HCT116 (cell line): Measurements from ENCODE around the gene ZDHHC9. TPM values are rescaled to one million over a fixed set of nuclear protein-coding genes. Genes with fewer than 3 reads are reported as not detected.

Experiments
- ATAC-seq: fragments of 200-7000 bp; cut with Tn5 transposase; 2 replicates; pipeline ENCODE4 v1.9.1; 2020; ENCODE audit warnings: mild to moderate bottlenecking, moderate library complexity
- BruUV-seq: library from RNA; stranded (reverse); fragments of 400-500 nt; replicated peaks from 2 replicates; lab custom pipeline; 2021; lab: Mats Ljungman, UMichigan
- CTCF ChIA-PET: fragments of 300-600 bp; sonication (Branson Sonifier 250); formaldehyde crosslinking; loops from one replicate; lab custom pipeline; 2021; ENCODE audit warnings: antibody characterized with exemption; lab: Charles Lee
- POLR2A ChIA-PET: fragments of 300-600, 350-600 bp; sonication (Branson Sonifier 250); formaldehyde crosslinking; loops from one replicate; lab custom pipeline; 2021; ENCODE audit warnings: antibody characterized with exemption; lab: Charles Lee
- RAD21 ChIA-PET, 2 experiments: fragments of 300-600 bp; sonication (Branson Sonifier 250); formaldehyde crosslinking; loops; one replicate each; lab custom pipeline; 2023; ENCODE audit warnings: low total read pairs in 2 of 2; ENCODE audit not compliant: uncharacterized antibody in 2 of 2, unreplicated experiment in 2 of 2, low non-redundant PET in 1 of 2; lab: Charles Lee
- DNase-seq: peaks from one replicate; pipeline ENCODE4 v3.0.0-alpha.2; 2010; ENCODE audit warnings: low read depth, low spot score
- H2AFZ ChIP-seq: fragments of 200-600 bp; shearing (Covaris generic), sonication (generic); 2 replicates; pipeline ENCODE4 v1.6.1; 2017; ENCODE audit warnings: low read depth, mixed run types, mixed read lengths, antibody characterized with exemption, low read length; ENCODE audit not compliant: poor library complexity, severe bottlenecking
- H3K27ac ChIP-seq: 2 replicates; pipeline ENCODE4 v1.5.1; 2012; ENCODE audit warnings: low read depth, low read length
- H3K27me3 ChIP-seq: fragments of 200-600 bp; sonication (generic); 2 replicates; pipeline ENCODE4 v1.6.1; 2016; ENCODE audit warnings: mixed run types, low read length, mixed read lengths; ENCODE audit not compliant: insufficient read depth
- H3K36me3 ChIP-seq, 2 experiments: fragments of 200-500 bp in 1 of 2; fragments of 200-600 bp in 1 of 2; sonication (Bioruptor generic) in 1 of 2; sonication (generic) in 1 of 2; 2 replicates each; pipeline versions ENCODE4 v1.5.1 to v1.6.1; 2014 to 2016; ENCODE audit warnings: low read length in 2 of 2, inconsistent platforms in 1 of 2, mixed read lengths in 1 of 2, mixed run types in 1 of 2; ENCODE audit not compliant: insufficient read depth in 2 of 2, control insufficient read depth in 1 of 2
- H3K4me1 ChIP-seq, 2 experiments: fragments of 200-600 bp in 1 of 2; sonication (generic) in 1 of 2; 2 replicates each; pipeline versions ENCODE4 v1.5.1 to v1.6.1; 2012 to 2017; ENCODE audit warnings: low read length in 2 of 2, inconsistent platforms in 1 of 2, mild to moderate bottlenecking in 1 of 2, mixed read lengths in 1 of 2, mixed run types in 1 of 2, moderate library complexity in 1 of 2; ENCODE audit not compliant: insufficient read depth in 2 of 2, control insufficient read depth in 1 of 2
- H3K4me2 ChIP-seq: fragments of 200-600 bp; sonication (generic); 2 replicates; pipeline ENCODE4 v1.6.1; 2017; ENCODE audit warnings: mixed run types, low read length, mixed read lengths
- H3K4me3 ChIP-seq, 2 experiments: fragments of 200-600 bp in 1 of 2; sonication (generic) in 1 of 2; replicated peaks in 1 of 2; 2 replicates each; pipeline ENCODE4 v1.5.1; 2011 to 2016; ENCODE audit warnings: low read length in 2 of 2, control low read depth in 1 of 2, low read depth in 1 of 2, mild to moderate bottlenecking in 1 of 2, mixed read lengths in 1 of 2, mixed run types in 1 of 2
- H3K79me2 ChIP-seq: fragments of 200-600 bp; sonication (generic); 2 replicates; pipeline ENCODE4 v1.6.1; 2017; ENCODE audit warnings: mild to moderate bottlenecking, mixed run types, low read length, moderate library complexity, mixed read lengths; ENCODE audit not compliant: insufficient read depth
- H3K9ac ChIP-seq: fragments of 200-600 bp; sonication (generic); 2 replicates; pipeline ENCODE4 v1.6.1; 2016; ENCODE audit warnings: low read length, mixed read lengths
- H3K9me2 ChIP-seq: fragments of 200-600 bp; sonication (generic), shearing (Covaris generic); 2 replicates; pipeline ENCODE4 v1.6.1; 2017; ENCODE audit warnings: mixed run types, mild to moderate bottlenecking, moderate library complexity; ENCODE audit not compliant: insufficient read depth
- H3K9me3 ChIP-seq, 2 experiments: fragments of 200-500 bp in 1 of 2; fragments of 200-600 bp in 1 of 2; sonication (Bioruptor generic) in 1 of 2; sonication (generic) in 1 of 2; 2 replicates each; pipeline ENCODE4 v1.6.1; 2014 to 2017; ENCODE audit warnings: low read length in 2 of 2, mixed read lengths in 2 of 2, inconsistent platforms in 1 of 2, low read depth in 1 of 2, mild to moderate bottlenecking in 1 of 2, mixed run types in 1 of 2, moderate library complexity in 1 of 2; ENCODE audit not compliant: control insufficient read depth in 1 of 2, insufficient read depth in 1 of 2
- H4K20me1 ChIP-seq: fragments of 200-600 bp; sonication (generic), shearing (Covaris generic); 2 replicates; pipeline ENCODE4 v1.6.1; 2017; ENCODE audit warnings: mixed run types, mild to moderate bottlenecking, moderate library complexity; ENCODE audit not compliant: insufficient read depth
- JUND ChIP-seq: IDR thresholded peaks from 2 replicates; pipeline ENCODE4 v1.6.1; 2012
- POLR2A ChIP-seq: IDR thresholded peaks from 2 replicates; pipeline ENCODE4 v1.7.0; 2011; ENCODE audit warnings: borderline replicate concordance; ENCODE audit not compliant: insufficient read depth, insufficient read length; ENCODE audit errors: extremely low read depth
- RAD21 ChIP-seq: IDR thresholded peaks from 2 replicates; pipeline ENCODE4 v1.6.1; 2012; ENCODE audit warnings: low read depth, mild to moderate bottlenecking
- TCF7L2 ChIP-seq: IDR thresholded peaks from 2 replicates; pipeline ENCODE4 v1.7.0; 2011; ENCODE audit warnings: borderline replicate concordance, inconsistent platforms; ENCODE audit not compliant: insufficient read depth, insufficient read length; ENCODE audit errors: extremely low read depth
- ZNF274 ChIP-seq: fragments of 200-500 bp; sonication (Bioruptor generic); IDR thresholded peaks from 2 replicates; pipeline ENCODE4 v1.6.1; 2014; ENCODE audit warnings: mild to moderate bottlenecking, low read depth, low read length, inconsistent platforms
- intact Hi-C: fragments of 100-400 bp; cut with micrococcal nuclease; formaldehyde crosslinking; loops from 2 replicates; pipeline ENCODE4 v1.10.0; 2022
- total RNA-seq: library from RNA; stranded (reverse); gene quantifications from one replicate; pipeline ENCODE4 v1.2.1, GENCODE V29; 2021; ENCODE audit not compliant: unreplicated experiment
- TF ChIP-seq, protein P1 (sequence below), 3 experiments: fragments of 200-600 bp in 1 of 3; sonication (generic) in 1 of 3; IDR thresholded peaks in 2 of 3; conservative IDR thresholded peaks in 1 of 3; 2 replicates each; pipeline ENCODE4 v1.5.1; 2012 to 2017; ENCODE audit warnings: low read depth in 2 of 3, low read length in 2 of 3, antibody characterized with exemption in 1 of 3, borderline replicate concordance in 1 of 3, control low read depth in 1 of 3, mild to moderate bottlenecking in 1 of 3, mixed read lengths in 1 of 3, mixed run types in 1 of 3, moderate library complexity in 1 of 3; ENCODE audit not compliant: insufficient read depth in 1 of 3
- TF ChIP-seq, protein P2 (sequence below): IDR thresholded peaks from 2 replicates; pipeline ENCODE4 v1.6.1; 2012
- TF ChIP-seq, protein P3 (sequence below): IDR thresholded peaks from 2 replicates; pipeline ENCODE4 v1.6.1; 2012
- TF ChIP-seq, protein P4 (sequence below): IDR thresholded peaks from 2 replicates; pipeline ENCODE4 v1.6.1; 2011; ENCODE audit warnings: mild to moderate bottlenecking, low read length, moderate library complexity; ENCODE audit not compliant: insufficient replicate concordance; ENCODE audit errors: extremely low read depth
- TF ChIP-seq, protein P5 (sequence below): IDR thresholded peaks from 2 replicates; pipeline ENCODE4 v1.6.1; 2012; ENCODE audit warnings: low read depth

Gene ZDHHC9
- total RNA-seq, 1 experiment from 2014 or later = 18.9 TPM

DNA sequence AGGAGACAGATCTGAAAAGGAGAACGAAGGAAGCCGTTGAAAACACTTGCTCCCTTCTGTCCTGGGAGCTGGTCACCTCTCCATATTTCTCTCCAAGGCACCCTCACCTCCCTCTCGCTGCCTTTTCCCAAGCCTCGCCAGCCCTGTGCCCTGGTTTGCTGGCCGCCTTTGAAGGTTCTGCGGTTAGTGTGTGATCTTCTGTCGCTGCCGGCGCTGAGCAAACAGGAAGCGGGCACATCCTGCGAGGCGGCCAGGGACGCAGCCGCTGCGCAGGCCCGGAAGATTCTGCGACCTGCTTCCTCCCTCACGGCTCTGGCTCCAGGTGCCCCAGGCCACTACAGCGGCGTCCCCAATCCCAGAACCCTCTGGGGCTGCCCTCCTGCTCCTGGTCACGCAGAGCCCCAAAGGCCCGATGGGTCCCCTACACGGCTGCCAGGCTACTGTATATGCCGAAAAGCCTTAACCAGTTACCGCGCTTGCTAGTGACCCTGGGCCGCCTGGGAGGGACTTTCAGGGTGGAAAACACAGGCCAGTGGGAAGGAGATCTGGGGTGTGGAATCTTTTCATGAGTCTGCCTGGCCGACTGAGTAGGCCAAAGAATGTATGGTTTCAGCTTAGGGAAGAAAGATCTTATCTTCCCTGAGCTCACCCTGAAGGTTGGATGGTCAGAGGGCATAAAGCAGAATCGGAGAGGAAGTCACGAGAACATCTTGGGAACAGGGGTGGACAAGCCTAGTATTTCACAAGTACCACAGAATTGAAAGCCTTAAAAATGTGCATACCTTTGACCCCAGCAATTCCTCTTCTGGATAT lies 66.3 kb downstream of the ZDHHC9 start (continued):
- TF ChIP-seq, protein P1, sequence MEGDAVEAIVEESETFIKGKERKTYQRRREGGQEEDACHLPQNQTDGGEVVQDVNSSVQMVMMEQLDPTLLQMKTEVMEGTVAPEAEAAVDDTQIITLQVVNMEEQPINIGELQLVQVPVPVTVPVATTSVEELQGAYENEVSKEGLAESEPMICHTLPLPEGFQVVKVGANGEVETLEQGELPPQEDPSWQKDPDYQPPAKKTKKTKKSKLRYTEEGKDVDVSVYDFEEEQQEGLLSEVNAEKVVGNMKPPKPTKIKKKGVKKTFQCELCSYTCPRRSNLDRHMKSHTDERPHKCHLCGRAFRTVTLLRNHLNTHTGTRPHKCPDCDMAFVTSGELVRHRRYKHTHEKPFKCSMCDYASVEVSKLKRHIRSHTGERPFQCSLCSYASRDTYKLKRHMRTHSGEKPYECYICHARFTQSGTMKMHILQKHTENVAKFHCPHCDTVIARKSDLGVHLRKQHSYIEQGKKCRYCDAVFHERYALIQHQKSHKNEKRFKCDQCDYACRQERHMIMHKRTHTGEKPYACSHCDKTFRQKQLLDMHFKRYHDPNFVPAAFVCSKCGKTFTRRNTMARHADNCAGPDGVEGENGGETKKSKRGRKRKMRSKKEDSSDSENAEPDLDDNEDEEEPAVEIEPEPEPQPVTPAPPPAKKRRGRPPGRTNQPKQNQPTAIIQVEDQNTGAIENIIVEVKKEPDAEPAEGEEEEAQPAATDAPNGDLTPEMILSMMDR (IDR thresholded peaks at IDR 0.05 in 2 of 3, conservative IDR thresholded peaks at IDR 0.05 in 1 of 3; ENCODE audit: borderline replicate concordance in 1 of 3, insufficient read depth in 1 of 3, low read depth in 2 of 3, low read length in 2 of 3) = no peak
- TF ChIP-seq, protein P2, sequence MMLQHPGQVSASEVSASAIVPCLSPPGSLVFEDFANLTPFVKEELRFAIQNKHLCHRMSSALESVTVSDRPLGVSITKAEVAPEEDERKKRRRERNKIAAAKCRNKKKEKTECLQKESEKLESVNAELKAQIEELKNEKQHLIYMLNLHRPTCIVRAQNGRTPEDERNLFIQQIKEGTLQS = no peak
- TF ChIP-seq RAD21 (no peak), TCF7L2 (no peak), POLR2A (no peak)

DNA sequence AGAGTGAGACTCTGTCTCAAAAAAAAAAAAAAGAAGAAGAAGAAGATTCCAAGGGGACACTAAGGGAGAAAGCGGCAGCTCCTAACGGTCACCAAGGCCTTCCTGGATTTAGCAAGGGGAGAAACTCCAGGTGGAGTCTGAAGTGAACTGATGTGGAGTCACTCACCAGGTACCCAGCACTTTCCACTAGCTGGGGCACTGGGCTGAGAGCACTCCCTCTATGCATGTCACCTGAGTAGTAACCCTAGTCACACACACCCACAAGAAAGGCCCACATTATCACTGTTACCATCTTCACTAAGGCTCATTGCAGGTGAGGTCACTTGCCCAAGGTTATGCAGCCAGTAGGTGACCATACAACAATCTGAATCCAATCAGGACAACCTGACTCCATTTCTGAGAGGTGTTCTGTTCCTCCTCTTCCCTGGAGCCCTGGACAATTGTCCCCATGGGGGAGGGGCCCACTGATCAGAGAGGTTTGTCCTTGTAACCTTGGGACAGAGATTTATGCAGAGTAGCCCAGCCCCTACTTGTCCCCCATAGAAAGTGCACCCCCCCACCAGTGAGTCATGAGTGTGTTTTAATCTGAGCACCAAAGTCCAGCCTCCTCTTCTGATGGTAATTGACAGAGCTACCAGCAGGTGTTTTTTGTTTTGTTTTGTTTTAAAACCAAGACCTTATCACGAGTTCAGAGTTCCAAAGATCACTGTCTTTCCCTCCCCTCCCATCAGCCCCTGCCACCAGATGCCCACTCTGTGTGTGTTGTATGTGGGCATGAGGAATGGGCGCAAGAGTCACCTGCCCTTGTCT lies 69.8 kb downstream of the ZDHHC9 start:
- H3K4me2 ChIP-seq = no peak overlapping the region
- ATAC-seq = no peak
- no peaks in the 10 kb centered on the region for H3K79me2 ChIP-seq
- no peaks in the 10 kb centered on the region for H3K9me2 ChIP-seq
- no peak for DNase-seq
- no peaks in the 10 kb centered on the region for H3K9me3 ChIP-seq
- ChIA-PET POLR2A (no interaction called here), CTCF (no interaction called here), RAD21 (no interaction called here)
- no peak overlapping the region for H3K27ac ChIP-seq
- TF ChIP-seq, protein P3, sequence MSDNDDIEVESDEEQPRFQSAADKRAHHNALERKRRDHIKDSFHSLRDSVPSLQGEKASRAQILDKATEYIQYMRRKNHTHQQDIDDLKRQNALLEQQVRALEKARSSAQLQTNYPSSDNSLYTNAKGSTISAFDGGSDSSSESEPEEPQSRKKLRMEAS = no peak
- TF ChIP-seq, protein P2 = no peak
- TF ChIP-seq ZNF274 (no peak), JUND (no peak)
- TF ChIP-seq, protein P4, sequence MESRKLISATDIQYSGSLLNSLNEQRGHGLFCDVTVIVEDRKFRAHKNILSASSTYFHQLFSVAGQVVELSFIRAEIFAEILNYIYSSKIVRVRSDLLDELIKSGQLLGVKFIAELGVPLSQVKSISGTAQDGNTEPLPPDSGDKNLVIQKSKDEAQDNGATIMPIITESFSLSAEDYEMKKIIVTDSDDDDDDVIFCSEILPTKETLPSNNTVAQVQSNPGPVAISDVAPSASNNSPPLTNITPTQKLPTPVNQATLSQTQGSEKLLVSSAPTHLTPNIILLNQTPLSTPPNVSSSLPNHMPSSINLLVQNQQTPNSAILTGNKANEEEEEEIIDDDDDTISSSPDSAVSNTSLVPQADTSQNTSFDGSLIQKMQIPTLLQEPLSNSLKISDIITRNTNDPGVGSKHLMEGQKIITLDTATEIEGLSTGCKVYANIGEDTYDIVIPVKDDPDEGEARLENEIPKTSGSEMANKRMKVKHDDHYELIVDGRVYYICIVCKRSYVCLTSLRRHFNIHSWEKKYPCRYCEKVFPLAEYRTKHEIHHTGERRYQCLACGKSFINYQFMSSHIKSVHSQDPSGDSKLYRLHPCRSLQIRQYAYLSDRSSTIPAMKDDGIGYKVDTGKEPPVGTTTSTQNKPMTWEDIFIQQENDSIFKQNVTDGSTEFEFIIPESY = no peak
- TF ChIP-seq, protein P5, sequence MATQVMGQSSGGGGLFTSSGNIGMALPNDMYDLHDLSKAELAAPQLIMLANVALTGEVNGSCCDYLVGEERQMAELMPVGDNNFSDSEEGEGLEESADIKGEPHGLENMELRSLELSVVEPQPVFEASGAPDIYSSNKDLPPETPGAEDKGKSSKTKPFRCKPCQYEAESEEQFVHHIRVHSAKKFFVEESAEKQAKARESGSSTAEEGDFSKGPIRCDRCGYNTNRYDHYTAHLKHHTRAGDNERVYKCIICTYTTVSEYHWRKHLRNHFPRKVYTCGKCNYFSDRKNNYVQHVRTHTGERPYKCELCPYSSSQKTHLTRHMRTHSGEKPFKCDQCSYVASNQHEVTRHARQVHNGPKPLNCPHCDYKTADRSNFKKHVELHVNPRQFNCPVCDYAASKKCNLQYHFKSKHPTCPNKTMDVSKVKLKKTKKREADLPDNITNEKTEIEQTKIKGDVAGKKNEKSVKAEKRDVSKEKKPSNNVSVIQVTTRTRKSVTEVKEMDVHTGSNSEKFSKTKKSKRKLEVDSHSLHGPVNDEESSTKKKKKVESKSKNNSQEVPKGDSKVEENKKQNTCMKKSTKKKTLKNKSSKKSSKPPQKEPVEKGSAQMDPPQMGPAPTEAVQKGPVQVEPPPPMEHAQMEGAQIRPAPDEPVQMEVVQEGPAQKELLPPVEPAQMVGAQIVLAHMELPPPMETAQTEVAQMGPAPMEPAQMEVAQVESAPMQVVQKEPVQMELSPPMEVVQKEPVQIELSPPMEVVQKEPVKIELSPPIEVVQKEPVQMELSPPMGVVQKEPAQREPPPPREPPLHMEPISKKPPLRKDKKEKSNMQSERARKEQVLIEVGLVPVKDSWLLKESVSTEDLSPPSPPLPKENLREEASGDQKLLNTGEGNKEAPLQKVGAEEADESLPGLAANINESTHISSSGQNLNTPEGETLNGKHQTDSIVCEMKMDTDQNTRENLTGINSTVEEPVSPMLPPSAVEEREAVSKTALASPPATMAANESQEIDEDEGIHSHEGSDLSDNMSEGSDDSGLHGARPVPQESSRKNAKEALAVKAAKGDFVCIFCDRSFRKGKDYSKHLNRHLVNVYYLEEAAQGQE = no peak
- H3K9ac ChIP-seq = no peak overlapping the region
- no peaks in the 10 kb centered on the region for H3K4me1 ChIP-seq
- no peak overlapping the region for H2AFZ ChIP-seq
- BruUV-seq = no TSS peak
- H3K27me3 ChIP-seq = no peaks in the 10 kb centered on the region
- no peak overlapping the region for H3K4me3 ChIP-seq
- no peaks in the 10 kb centered on the region for H3K36me3 ChIP-seq
- no peaks in the 10 kb centered on the region for H4K20me1 ChIP-seq
- intact Hi-C loops = no loop called here
